ENCODE results near the gene EEF1B2.
"Not testable (repeated sequence)": the region's sequence is repeated elsewhere in the genome, so short reads cannot be mapped to it uniquely, and the experiment has no call there.

Gene EEF1B2

GRCh38 chr2:206164261-206164862 lies 4.7 kb downstream of the EEF1B2 start:
- peak; percentile 45 for DNase-seq (ENCODE audit: low spot score)

- DNase-seq (ENCODE audit: low spot score) = not testable (repeated sequence)
Observed at GRCh38 chr2:206168230-206168629, 8.5 kb downstream of the EEF1B2 start.

- not testable (repeated sequence) for DNase-seq (ENCODE audit: low spot score)
Observed at GRCh38 chr2:206171624-206172397, 12.1 kb downstream of the EEF1B2 start.

GRCh38 chr2:206173147-206173546 lies 13.5 kb downstream of the EEF1B2 start:
- DNase-seq (ENCODE audit: low spot score) = peak; percentile 24

- no peak for DNase-seq (ENCODE audit: low spot score)
Observed at GRCh38 chr2:206176121-206176520, 16.4 kb downstream of the EEF1B2 start.

- no peak for DNase-seq (ENCODE audit: low spot score)
Observed at GRCh38 chr2:206176901-206177300, 17.2 kb downstream of the EEF1B2 start.

GRCh38 chr2:206181526-206181925 lies 21.8 kb downstream of the EEF1B2 start:
- DNase-seq (ENCODE audit: low spot score) = not testable (repeated sequence)

- no peak for DNase-seq (ENCODE audit: low spot score)
Observed at GRCh38 chr2:206189691-206190090, 30.0 kb downstream of the EEF1B2 start.

GRCh38 chr2:206190111-206190510 lies 30.4 kb downstream of the EEF1B2 start:
- DNase-seq (ENCODE audit: low spot score) = no peak

- DNase-seq (ENCODE audit: low spot score) = no peak
Observed at GRCh38 chr2:206190689-206191088, 31.0 kb downstream of the EEF1B2 start.

- DNase-seq (ENCODE audit: low spot score) = no peak
Observed at GRCh38 chr2:206192157-206192556, 32.5 kb downstream of the EEF1B2 start.

- no peak for DNase-seq (ENCODE audit: low spot score)
Observed at GRCh38 chr2:206193671-206194357, 34.1 kb downstream of the EEF1B2 start.

- no peak for DNase-seq (ENCODE audit: low spot score)
Observed at GRCh38 chr2:206198677-206199076, 39.0 kb downstream of the EEF1B2 start.

- no peak for DNase-seq (ENCODE audit: low spot score)
Observed at GRCh38 chr2:206201075-206201848, 41.6 kb downstream of the EEF1B2 start.

- DNase-seq (ENCODE audit: low spot score) = no peak
Observed at GRCh38 chr2:206202446-206202845, 42.8 kb downstream of the EEF1B2 start.

- no peak for DNase-seq (ENCODE audit: low spot score)
Observed at GRCh38 chr2:206203331-206203730, 43.6 kb downstream of the EEF1B2 start.

GRCh38 chr2:206204710-206205109 lies 45.0 kb downstream of the EEF1B2 start:
- DNase-seq (ENCODE audit: low spot score) = no peak

GRCh38 chr2:206207316-206207715 lies 47.6 kb downstream of the EEF1B2 start:
- not testable (repeated sequence) for DNase-seq (ENCODE audit: low spot score)

GRCh38 chr2:206208900-206209299 lies 49.2 kb downstream of the EEF1B2 start:
- no peak for DNase-seq (ENCODE audit: low spot score)

- no peak for DNase-seq (ENCODE audit: low spot score)
Observed at GRCh38 chr2:206211657-206212255, 52.1 kb downstream of the EEF1B2 start.

Measured in NAMALWA (cell line).